Activated B cell treated with CpG ODN at 0.5 μM for 24 hours (primary cell): ENCODE measurements around the gene LRIT3. TPM values are rescaled to one million over a fixed set of nuclear protein-coding genes. Genes with fewer than 3 reads are reported as not detected.
A peak's percentile ranks its signal among the peaks of the same experiment; 100 is the strongest.

Experiments
- ATAC-seq: fragments of 200-7000 bp; cut with Tn5 transposase; one replicate; pipeline ENCODE4 v1.10.0; 2021; ENCODE audit warnings: low read depth, mild to moderate bottlenecking, moderate library complexity
- CTCF ChIA-PET: fragments of 350-600 bp; sonication (Branson Sonifier 250); formaldehyde crosslinking; loops from one replicate; lab custom pipeline; 2021; ENCODE audit warnings: antibody characterized with exemption; lab: Charles Lee
- POLR2A ChIA-PET: fragments of 350-600 bp; sonication (Branson Sonifier 250); formaldehyde crosslinking; loops from one replicate; lab custom pipeline; 2021; ENCODE audit warnings: antibody characterized with exemption; lab: Charles Lee
- DNase-seq: peaks from one replicate; pipeline ENCODE4 v3.0.0; 2022
- H3K27ac Mint-ChIP-seq: one replicate; pipeline ENCODE4 v1.8.0; 2020; ENCODE audit warnings: mixed read lengths
- H3K27me3 Mint-ChIP-seq: one replicate; pipeline ENCODE4 v1.8.0; 2021; ENCODE audit warnings: mixed read lengths
- H3K36me3 Mint-ChIP-seq: one replicate; pipeline ENCODE4 v1.8.0; 2021; ENCODE audit warnings: low read depth, mixed read lengths
- H3K4me1 Mint-ChIP-seq: one replicate; pipeline ENCODE4 v1.8.0; 2021; ENCODE audit warnings: mixed read lengths
- H3K4me3 Mint-ChIP-seq: one replicate; pipeline ENCODE4 v1.8.0; 2020; ENCODE audit warnings: mild to moderate bottlenecking, mixed read lengths
- H3K9me3 Mint-ChIP-seq: one replicate; pipeline ENCODE4 v1.8.0; 2020; ENCODE audit warnings: mixed read lengths
- intact Hi-C: fragments of 100-400 bp; cut with micrococcal nuclease; formaldehyde crosslinking; loops from one replicate; pipeline ENCODE4 v1.15.1; 2024
- total RNA-seq: library from RNA; stranded (reverse); gene quantifications from 2 replicates; pipeline ENCODE4 v1.2.3, GENCODE V29; 2022
- TF ChIP-seq, protein P1 (sequence below): fragments of 200-600 bp; IDR thresholded peaks from one replicate; pipeline ENCODE4 v1.8.0; 2022; ENCODE audit warnings: antibody characterized with exemption, mild to moderate bottlenecking

The LRIT3 gene
- total RNA-seq, 1 donor from 2014 or later = 0.22 TPM

GRCh38 chr4:109820563-109820962 lies 27.3 kb upstream of the LRIT3 start:
- TF ChIP-seq, protein P1, sequence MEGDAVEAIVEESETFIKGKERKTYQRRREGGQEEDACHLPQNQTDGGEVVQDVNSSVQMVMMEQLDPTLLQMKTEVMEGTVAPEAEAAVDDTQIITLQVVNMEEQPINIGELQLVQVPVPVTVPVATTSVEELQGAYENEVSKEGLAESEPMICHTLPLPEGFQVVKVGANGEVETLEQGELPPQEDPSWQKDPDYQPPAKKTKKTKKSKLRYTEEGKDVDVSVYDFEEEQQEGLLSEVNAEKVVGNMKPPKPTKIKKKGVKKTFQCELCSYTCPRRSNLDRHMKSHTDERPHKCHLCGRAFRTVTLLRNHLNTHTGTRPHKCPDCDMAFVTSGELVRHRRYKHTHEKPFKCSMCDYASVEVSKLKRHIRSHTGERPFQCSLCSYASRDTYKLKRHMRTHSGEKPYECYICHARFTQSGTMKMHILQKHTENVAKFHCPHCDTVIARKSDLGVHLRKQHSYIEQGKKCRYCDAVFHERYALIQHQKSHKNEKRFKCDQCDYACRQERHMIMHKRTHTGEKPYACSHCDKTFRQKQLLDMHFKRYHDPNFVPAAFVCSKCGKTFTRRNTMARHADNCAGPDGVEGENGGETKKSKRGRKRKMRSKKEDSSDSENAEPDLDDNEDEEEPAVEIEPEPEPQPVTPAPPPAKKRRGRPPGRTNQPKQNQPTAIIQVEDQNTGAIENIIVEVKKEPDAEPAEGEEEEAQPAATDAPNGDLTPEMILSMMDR = no peak
- ATAC-seq (no peak), DNase-seq (no peak)
- Mint-ChIP-seq H3K9me3 (no peaks in the 10 kb centered on the region), H3K27ac (no peak overlapping the region), H3K4me3 (no peak overlapping the region), H3K27me3 (no peaks in the 10 kb centered on the region), H3K36me3 (peaks cover 72% of the 10 kb centered on the region), H3K4me1 (peaks cover 18% of the 10 kb centered on the region)
- ChIA-PET POLR2A (no interaction called here), CTCF (no interaction called here)
- intact Hi-C loops = no loop called here

DNA sequence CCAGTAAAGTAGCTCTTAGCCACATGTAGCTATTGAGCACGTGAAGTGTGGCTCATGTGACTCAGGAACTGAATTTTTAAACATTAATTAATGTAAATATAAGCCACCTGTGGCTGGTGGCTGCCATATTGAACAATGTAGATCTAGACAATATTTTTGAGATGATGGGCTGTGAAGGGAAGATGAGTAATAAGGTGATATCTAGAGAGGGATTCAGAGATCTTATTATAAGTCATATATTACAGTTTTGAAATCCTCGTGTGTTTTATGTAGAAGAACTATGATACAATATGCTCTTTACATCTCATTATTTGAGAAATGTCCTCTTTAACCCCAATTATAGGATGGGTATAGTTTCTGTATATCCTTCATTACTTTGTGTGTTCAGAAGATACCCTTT lies 26.7 kb upstream of the LRIT3 start:
- CTCF ChIA-PET = no interaction called here

DNA sequence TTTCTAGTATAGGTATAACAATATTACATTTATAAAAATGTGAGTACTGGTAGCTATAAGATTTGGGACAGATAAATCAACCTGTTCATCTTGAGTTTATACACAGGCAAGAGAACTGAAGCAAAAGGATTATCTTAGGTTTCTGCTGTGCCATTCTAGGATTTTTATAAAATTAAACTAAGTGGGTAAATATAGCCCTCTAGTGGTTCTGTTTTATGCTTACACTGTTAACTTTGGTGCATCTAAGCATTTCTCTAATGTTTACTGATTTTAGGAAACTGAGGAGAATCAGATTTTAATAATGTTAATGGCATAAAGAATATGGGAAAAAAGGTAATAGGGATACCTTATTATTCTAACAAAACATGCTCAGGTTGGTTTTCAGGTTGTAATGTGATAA lies 21.2 kb upstream of the LRIT3 start:
- no peaks in the 10 kb centered on the region for H3K27me3 Mint-ChIP-seq
- no peaks in the 10 kb centered on the region for H3K4me1 Mint-ChIP-seq
- POLR2A ChIA-PET = no interaction called here
- H3K9me3 Mint-ChIP-seq = no peaks in the 10 kb centered on the region
- peak; percentile 45 for ATAC-seq
- H3K27ac Mint-ChIP-seq = no peak overlapping the region
- DNase-seq = no peak
- CTCF ChIA-PET = interaction anchor here (1.4 to 4.2 kb wide), 2 partner anchors 152 to 404 kb away, joined by 3 to 25 read pairs; no protein-coding TSS in a partner anchor
- no peak overlapping the region for H3K4me3 Mint-ChIP-seq
- H3K36me3 Mint-ChIP-seq = peaks cover 32% of the 10 kb centered on the region
- intact Hi-C loops = loop anchor here (1.0 to 5.0 kb wide), 2 partner anchors 151 to 404 kb away; no protein-coding TSS in a partner anchor
- TF ChIP-seq, protein P1 = no peak

More for the DNA sequence above, 26.7 kb upstream of the LRIT3 start:
- no peak for ATAC-seq
- Mint-ChIP-seq H3K4me1 (peaks cover 12% of the 10 kb centered on the region), H3K27me3 (no peaks in the 10 kb centered on the region), H3K9me3 (no peaks in the 10 kb centered on the region), H3K36me3 (peaks cover 69% of the 10 kb centered on the region), H3K27ac (no peak overlapping the region), H3K4me3 (no peak overlapping the region)
- intact Hi-C loops = no loop called here
- POLR2A ChIA-PET = no interaction called here
- DNase-seq = no peak
- TF ChIP-seq, protein P1 = no peak

GRCh38 chr4:109827672-109828071 lies 20.2 kb upstream of the LRIT3 start, which contains the start of gene RRH:
Gene RRH, plus strand, starts transcription at chr4:109827972. Its CDS starts 56 bp downstream, at chr4:109828028.
- intact Hi-C loops = loop anchor here (5.0 kb wide), 1 partner anchor 150 kb away; no protein-coding TSS in a partner anchor
- POLR2A ChIA-PET = no interaction called here

GRCh38 chr4:109833756-109834155 lies 14.2 kb upstream of the LRIT3 start:
- Mint-ChIP-seq H3K27me3 (no peaks in the 10 kb centered on the region), H3K27ac (no peak overlapping the region), H3K36me3 (no peaks in the 10 kb centered on the region), H3K9me3 (no peaks in the 10 kb centered on the region), H3K4me3 (no peak overlapping the region), H3K4me1 (no peaks in the 10 kb centered on the region)
- TF ChIP-seq, protein P1 = no peak
- POLR2A ChIA-PET = no interaction called here
- no peak for ATAC-seq
- CTCF ChIA-PET = no interaction called here
- intact Hi-C loops = no loop called here
- no peak for DNase-seq

More at GRCh38 chr4:109827672-109828071, 20.2 kb upstream of the LRIT3 start, which contains the start of gene RRH:
- no peaks in the 10 kb centered on the region for H3K9me3 Mint-ChIP-seq
- H3K27ac Mint-ChIP-seq = no peak within 1 kb of the TSS
- TF ChIP-seq, protein P1 = no peak
- H3K4me3 Mint-ChIP-seq = no peak within 1 kb of the TSS
- H3K36me3 Mint-ChIP-seq = peaks cover 25% of the 10 kb centered on the region
- H3K4me1 Mint-ChIP-seq = no peaks in the 10 kb centered on the region
- CTCF ChIA-PET = interaction anchor here (4.2 kb wide), 1 partner anchor 405 kb away, joined by 25 read pairs; no protein-coding TSS in a partner anchor
- ATAC-seq (no peak), DNase-seq (no peak)
- no peaks in the 10 kb centered on the region for H3K27me3 Mint-ChIP-seq
